Activated CD4-positive, alpha-beta T cell treated with anti-CD3 and anti-CD28 coated beads, Interleukin-10, Interleukin-2, amounts not matched to agents 100 ng/mL and 50 ng/mL, durations not matched to agents 16 hours and 8 hours (primary cell): ENCODE results near the gene PLEKHF1.
"Not testable (repeated sequence)": the region's sequence is repeated elsewhere in the genome, so short reads cannot be mapped to it uniquely, and the experiment has no call there.

ENCODE experiments used
- DNase-seq: peaks from one replicate; pipeline ENCODE4 v3.0.0-alpha.2; 2020

PLEKHF1 gene

DNA sequence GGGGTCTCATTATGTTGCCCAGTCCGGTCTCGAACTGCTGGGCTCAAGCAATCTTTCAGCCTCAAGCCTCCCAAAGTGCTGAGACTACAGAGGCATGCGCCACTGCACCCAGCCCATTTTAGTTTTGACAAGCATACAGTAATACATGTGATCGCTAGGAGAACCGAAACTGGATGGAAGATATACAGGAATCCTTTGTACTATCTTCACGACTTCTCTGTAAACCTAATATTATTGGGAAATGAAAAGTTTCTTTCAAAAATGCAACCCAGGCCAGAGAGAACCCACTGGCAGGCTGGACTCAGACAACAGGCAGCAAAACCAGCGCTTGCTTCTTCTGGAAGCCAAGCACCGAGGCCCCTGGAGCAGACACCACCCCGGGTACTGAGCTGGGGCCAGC, 40.4 kb downstream of the PLEKHF1 start:
- no peak for DNase-seq

DNA sequence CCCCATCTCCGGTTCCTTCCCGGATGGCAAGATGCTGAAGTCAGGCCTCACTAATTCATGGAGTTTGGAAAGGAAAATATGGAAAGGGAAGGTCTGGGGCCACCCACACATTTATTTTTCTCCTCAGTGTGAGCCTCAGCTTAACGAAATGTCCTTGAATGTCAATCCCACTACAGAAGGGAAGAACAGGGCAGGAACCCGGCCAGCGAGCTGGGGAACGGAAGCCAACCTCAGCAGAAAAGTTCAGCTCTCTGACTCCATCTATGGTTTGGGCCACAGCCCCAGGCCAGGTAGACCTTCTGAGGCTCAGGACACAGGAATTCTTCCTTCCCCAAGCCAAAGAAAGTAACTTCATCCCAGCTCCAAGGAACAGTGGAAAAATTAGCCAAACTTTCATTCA, 41.4 kb downstream of the PLEKHF1 start:
- no peak for DNase-seq

DNA sequence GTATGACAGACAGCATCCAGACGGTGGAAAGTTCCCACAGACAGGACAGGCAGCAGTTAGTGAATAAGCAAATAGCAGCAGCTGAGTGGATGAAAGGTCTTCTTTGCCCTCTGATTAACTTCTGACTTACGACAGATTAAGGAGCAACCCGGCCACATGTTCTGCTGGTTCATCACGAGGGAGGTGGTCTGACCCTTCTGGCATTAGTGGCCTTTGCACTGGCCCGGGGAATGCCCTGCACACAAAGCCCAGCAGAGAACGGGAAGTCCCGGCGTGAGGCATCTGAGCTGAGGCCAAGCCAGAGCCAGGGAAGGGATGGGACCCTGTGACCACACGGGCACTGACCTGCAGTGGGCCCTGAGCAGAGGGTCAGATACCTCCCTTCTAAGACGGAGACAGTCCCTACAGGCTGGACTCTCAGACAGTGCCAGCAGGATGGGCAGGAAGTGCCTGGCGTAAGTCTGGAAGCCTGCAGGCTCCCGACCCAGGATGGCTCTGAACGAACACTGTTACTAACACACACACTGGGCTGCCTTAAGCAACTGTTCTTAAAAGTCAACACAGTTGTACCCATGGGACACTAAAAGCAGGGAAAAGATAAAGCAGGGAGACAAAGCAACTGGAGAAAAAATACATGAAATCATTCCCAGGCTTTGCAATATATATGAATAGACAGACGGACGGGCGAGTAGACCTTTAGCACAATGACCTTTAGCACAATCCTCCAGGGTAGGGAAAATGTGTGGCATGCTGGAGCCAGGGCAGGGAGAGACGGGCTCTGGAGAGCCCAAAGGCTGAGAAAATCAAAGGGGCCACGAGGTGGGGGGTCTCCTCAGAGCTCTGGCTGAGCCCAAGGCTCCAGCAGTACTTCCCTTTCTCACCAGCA, 43.5 kb downstream of the PLEKHF1 start:
- DNase-seq = no peak

- not testable (repeated sequence) for DNase-seq
Observed at GRCh38 chr19:29709440-29709798, 44.2 kb downstream of the PLEKHF1 start.

GRCh38 chr19:29711584-29712132, 46.4 kb downstream of the PLEKHF1 start:
- DNase-seq = no peak

DNA sequence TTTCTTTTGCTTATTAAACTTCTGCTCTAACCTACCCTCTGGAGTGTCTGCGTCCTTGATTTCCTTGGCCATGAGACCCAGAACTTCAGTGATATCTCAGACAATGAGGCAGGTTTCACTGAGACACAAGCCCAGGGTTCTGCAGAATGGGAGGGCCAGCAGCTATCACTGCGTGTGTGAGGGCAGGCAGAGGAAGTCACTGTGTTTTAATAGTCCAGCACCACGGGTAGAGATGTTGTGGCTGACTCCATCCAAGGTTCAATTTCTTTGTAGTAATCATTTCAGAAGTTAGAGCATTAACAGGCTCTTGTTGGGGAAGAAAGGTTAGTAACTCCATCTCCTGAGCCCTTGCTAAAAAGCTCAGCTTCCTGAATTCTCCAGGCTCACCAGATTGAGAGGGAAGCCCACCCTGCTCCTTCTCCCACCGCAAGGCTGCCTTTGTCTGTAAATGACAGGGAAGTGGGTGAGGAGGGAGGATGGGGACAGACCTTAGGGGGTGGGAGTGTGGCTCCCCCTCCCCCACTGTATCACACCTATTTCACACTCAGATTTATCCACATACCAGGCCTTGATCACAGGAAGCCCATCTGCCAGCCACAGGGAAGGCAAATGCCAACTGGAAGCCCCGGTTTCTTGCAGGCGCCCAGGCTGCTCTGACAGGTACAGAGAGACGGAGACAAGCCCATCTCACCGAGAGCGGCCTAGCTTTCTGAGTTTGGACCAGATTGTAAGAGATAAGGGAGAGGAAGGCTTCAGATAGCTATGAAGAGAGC, 47.7 kb downstream of the PLEKHF1 start:
- peak; percentile 31 for DNase-seq

DNA sequence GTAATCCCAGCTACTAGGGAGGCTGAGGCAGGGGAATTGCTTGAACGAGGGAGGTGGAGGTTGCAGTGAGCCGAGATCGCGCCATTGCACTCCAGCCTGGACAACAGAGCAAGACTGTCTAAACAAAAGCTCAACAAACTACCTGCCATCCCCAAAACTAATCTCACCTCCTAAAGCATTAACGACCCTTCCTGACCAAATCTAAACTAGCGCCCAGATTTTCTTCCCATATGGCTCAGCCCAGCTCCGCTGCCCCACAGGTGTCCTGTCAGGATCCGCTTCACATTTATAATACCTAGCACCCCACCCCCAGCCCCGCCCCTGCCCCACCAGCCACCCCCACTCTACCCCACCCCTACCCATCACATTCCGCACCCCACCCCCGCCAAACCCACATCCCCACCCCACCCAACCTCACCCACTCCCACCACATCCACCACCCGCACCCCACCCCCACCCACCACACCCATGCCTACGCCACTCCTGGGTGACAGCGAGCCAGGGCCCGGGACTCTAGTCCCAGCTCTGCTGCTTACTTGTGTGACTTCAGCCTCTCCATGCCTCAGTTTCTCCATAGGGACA, 49.2 kb downstream of the PLEKHF1 start:
- peak; percentile 55 for DNase-seq

- DNase-seq = peak; percentile 75
Observed at GRCh38 chr19:29714953-29715700, 49.9 kb downstream of the PLEKHF1 start, which contains the start of gene C19orf12. TSS of gene C19orf12 (minus strand) at chr19:29715261. CDS start at chr19:29708413, 6,848 bp downstream.

DNA sequence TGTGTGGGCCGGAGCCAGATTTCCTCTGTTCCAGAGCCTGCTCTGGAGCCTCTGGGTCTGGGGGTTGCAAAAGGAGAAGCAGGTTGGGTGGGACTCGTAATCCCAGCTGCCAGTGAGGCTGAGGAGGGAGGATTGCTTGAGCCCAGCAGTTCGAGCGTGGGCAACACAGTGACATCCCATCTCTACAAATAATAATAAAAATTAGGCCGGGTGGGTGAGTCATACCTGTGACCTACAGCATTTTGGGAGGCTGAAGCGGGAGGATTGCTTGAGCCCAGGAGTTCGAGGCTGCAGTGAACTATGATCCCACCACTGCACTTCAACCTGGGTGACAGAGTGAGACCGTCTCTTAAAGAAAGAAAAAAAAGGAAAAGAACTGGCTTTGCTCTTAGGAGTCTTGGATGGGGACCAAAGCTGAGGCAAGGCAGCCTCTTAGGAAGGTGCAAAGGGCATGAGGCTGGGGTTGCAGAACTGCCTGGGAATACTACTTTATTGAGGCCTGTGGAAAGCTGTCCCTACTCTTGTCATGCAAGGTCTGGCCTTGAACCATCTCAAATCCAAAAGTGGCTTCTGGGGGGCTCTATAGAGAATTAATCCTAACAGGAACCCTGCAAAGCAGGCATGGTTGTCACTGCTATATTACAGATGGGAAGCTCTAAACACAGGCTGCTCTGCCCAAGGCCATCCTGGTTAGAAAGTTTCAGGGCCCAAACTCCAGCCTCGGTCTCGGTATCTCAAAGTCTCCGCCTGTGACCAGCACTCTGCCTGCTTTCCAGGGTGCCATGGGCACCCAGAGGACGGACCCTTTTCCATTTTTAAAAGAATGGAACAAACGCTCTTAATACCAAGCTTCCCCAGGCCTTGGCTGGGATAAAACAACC, 50.7 kb downstream of the PLEKHF1 start:
- peak; percentile 31 for DNase-seq

DNA sequence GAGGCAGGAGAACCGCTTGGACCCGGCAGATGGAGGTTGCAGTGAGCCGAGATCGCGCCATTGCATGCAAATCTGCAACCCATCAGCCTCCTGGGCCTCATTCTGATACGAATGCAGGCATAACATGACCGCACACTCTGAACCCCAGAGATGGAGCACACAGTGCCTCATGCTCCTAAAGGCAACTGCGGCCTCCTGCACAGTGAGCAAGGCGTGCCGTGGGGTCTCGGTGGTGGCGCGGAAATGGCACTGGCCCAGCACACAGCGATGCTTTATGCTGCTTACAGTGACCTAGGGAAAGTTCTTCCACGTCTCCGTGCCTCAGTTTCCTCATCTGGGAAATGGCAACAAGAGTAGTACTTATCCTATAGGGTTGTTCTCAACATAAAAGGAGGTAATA, 51.8 kb downstream of the PLEKHF1 start:
- DNase-seq = no peak

GRCh38 chr19:29724102-29724641, 58.9 kb downstream of the PLEKHF1 start:
- peak; percentile 29 for DNase-seq

DNA sequence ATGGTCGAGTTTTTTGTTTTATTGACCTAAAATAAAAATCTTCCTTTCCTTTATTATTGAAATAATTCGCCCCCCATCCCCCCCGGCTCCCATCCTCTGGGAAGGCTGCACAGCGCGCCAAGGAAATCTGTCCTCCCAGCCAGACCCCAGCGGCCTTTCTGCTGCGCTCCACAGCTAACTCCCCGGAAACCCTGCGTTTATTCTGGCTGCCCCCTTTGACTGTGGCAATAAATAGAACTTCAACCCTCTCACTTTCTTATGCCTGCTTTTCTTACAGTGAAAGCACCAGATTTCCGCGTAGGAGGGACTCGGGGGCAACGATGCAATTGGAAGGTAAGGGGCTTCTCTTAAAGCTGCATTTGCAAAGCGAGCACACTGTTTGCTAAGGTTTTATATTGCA, 59.5 kb downstream of the PLEKHF1 start:
- DNase-seq = no peak
